ENCODE results near the gene GGA1. TPM values are rescaled to one million over a fixed set of nuclear protein-coding genes. Genes with fewer than 3 reads are reported as not detected.
"Not testable (repeated sequence)": the region's sequence is repeated elsewhere in the genome, so short reads cannot be mapped to it uniquely, and the experiment has no call there.

Gene GGA1
- total RNA-seq, 2 donors from 2014 or later = 45.7 to 90.2 TPM

DNA sequence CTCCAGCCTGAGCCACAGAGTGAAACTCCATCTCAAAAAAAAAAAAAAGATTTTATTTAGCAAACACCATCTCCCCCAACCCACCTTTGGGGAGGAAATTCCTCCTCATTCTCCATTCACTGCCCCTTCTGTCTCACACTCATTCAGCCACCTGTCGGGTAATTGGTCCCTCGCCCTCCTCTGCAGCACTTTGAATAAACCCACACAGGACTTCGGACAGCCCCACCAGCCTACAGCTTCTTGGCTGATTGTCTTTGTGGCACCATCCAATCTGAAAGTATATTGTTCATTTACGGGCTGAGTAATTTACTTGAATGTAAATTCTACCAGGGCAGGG is 7.5 kb upstream of the GGA1 start:
- intact Hi-C loops (cut with DNase I) = no loop called here
- H3K27me3 ChIP-seq = no peaks in the 10 kb centered on the region
- no peaks in the 10 kb centered on the region for H3K36me3 ChIP-seq
- peak overlapping the region in 1 of 2 donors; percentile 55 for H3K9ac ChIP-seq (ENCODE audit: low read depth in 2 of 2, low read length in 2 of 2)
- no peak overlapping the region for H3K4me3 ChIP-seq
- no peaks in the 10 kb centered on the region for H3K9me3 ChIP-seq
- DNase-seq = no peak
- TF ChIP-seq, protein P1, sequence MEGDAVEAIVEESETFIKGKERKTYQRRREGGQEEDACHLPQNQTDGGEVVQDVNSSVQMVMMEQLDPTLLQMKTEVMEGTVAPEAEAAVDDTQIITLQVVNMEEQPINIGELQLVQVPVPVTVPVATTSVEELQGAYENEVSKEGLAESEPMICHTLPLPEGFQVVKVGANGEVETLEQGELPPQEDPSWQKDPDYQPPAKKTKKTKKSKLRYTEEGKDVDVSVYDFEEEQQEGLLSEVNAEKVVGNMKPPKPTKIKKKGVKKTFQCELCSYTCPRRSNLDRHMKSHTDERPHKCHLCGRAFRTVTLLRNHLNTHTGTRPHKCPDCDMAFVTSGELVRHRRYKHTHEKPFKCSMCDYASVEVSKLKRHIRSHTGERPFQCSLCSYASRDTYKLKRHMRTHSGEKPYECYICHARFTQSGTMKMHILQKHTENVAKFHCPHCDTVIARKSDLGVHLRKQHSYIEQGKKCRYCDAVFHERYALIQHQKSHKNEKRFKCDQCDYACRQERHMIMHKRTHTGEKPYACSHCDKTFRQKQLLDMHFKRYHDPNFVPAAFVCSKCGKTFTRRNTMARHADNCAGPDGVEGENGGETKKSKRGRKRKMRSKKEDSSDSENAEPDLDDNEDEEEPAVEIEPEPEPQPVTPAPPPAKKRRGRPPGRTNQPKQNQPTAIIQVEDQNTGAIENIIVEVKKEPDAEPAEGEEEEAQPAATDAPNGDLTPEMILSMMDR (IDR thresholded peaks at IDR 0.05) = no peak
- H3K27ac ChIP-seq = peak overlapping the region; percentile 64
- H3K4me1 ChIP-seq = no peaks in the 10 kb centered on the region

GRCh38 chr22:37601540-37602442 is 6.8 kb upstream of the GGA1 start:
- no peak overlapping the region for H3K4me3 ChIP-seq

DNA sequence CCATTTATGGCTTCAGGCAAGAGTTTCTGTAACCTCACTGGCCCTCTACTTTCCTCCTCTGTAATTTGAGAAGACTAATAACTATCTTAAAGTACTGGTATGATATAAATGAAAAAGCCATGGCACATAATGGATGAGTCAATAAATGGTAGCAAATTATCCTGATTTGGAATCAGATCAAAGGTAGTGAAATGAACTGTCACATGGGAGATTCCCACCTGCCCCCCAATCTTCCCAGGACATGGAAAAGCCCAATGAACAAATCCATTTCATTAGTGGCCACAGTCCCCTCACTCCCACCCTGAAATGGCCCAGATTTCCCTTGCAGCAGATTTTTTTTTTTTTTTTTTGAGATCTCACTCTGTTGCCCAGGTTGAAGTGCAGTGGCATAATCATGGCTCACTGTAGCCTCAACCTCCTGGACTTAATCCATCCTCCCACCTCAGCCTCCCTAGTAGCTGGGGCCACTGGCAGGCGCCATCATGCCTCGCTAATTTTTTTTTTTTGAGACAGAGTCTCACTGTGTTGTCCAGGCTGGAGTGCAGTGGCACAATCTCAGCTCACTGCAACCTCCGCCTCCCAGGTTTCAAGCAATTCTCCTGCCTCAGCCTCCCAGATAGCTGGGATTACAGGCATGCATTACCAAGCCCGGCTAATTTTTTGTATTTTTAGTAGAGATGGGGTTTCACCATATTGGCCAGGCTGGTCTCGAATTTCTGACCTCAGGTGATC is 5.9 kb upstream of the GGA1 start:
- H3K27me3 ChIP-seq; intact Hi-C loops (cut with DNase I); H3K4me1 ChIP-seq; H3K27ac ChIP-seq; H3K4me3 ChIP-seq; H3K9ac ChIP-seq (ENCODE audit: low read depth in 2 of 2, low read length in 2 of 2); H3K9me3 ChIP-seq; H3K36me3 ChIP-seq; DNase-seq: not testable (repeated sequence)

More at GRCh38 chr22:37601540-37602442, 6.8 kb upstream of the GGA1 start:
- DNase-seq = peak; percentile 80
- no peaks in the 10 kb centered on the region for H3K36me3 ChIP-seq
- TF ChIP-seq, protein P1 (IDR thresholded peaks at IDR 0.05) = no peak
- intact Hi-C loops (cut with DNase I) = no loop called here
- peak overlapping the region; percentile 64 for H3K27ac ChIP-seq
- H3K4me1 ChIP-seq = no peaks in the 10 kb centered on the region
- H3K27me3 ChIP-seq = no peaks in the 10 kb centered on the region
- peak overlapping the region in 1 of 2 donors; percentile 55 for H3K9ac ChIP-seq (ENCODE audit: low read depth in 2 of 2, low read length in 2 of 2)
- no peaks in the 10 kb centered on the region for H3K9me3 ChIP-seq

DNA sequence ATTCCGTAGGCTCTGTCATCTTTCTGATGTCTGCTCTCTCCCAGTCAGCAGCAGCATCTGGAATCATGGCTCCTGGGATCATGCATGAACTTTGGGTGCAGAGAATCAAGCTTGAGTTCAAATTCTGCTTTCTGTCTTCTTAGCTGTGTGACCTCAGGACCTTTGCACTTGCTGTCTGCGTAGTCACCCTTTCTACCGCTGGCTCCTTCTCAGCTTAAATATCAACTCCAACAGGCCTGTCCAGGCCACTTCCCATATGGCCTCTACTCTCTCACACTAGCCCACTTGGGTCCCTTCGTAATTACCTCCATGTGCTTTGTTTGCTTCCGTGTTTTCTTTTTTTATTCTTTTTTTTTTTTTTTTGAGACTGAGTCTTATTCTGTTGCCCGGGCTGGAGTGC is 4.6 kb upstream of the GGA1 start:
- TF ChIP-seq, protein P1 (IDR thresholded peaks at IDR 0.05) = no peak
- Histone ChIP-seq H3K9me3 (no peaks in the 10 kb centered on the region), H3K27ac (no peak overlapping the region), H3K27me3 (no peaks in the 10 kb centered on the region), H3K4me1 (no peaks in the 10 kb centered on the region), H3K36me3 (no peaks in the 10 kb centered on the region), H3K9ac (ENCODE audit: low read depth in 2 of 2, low read length in 2 of 2) (no peak overlapping the region), H3K4me3 (no peak overlapping the region)
- no peak for DNase-seq
- intact Hi-C loops (cut with DNase I) = no loop called here

GRCh38 chr22:37604875-37605274 is 3.8 kb upstream of the GGA1 start:
- intact Hi-C loops (cut with DNase I) = no loop called here
- DNase-seq = peak; percentile 28

More at GRCh38 chr22:37604875-37605274, 3.8 kb upstream of the GGA1 start:
- H3K4me1 ChIP-seq = peaks cover 3% of the 10 kb centered on the region
- no peaks in the 10 kb centered on the region for H3K27me3 ChIP-seq
- TF ChIP-seq, protein P1 (IDR thresholded peaks at IDR 0.05) = no peak
- no peaks in the 10 kb centered on the region for H3K36me3 ChIP-seq
- no peak overlapping the region for H3K9ac ChIP-seq (ENCODE audit: low read depth in 2 of 2, low read length in 2 of 2)
- H3K27ac ChIP-seq = no peak overlapping the region
- no peak overlapping the region for H3K4me3 ChIP-seq
- H3K9me3 ChIP-seq = no peaks in the 10 kb centered on the region
